Smooth muscle cell (in vitro differentiated cells): ENCODE results near the gene ZCCHC24. TPM values are rescaled to one million over a fixed set of nuclear protein-coding genes. Genes with fewer than 3 reads are reported as not detected.
A peak's percentile ranks its signal among the peaks of the same experiment; 100 is the strongest.

Experiments
- DNase-seq: peaks from one replicate; lab custom pipeline; 2025; ENCODE audit not compliant: unreplicated experiment; lab: John Stamatoyannopoulos, UW
- H2AFZ ChIP-seq: fragments of 200-600 bp; sonication (generic); 2 replicates; pipeline ENCODE4 v1.6.0; 2016; ENCODE audit warnings: antibody characterized with exemption, low read depth, mild to moderate bottlenecking
- H3F3A ChIP-seq: fragments of 200-600 bp; sonication (generic); 2 replicates; pipeline ENCODE4 v1.6.0; 2017; ENCODE audit warnings: antibody characterized with exemption, low read depth
- H3K27ac ChIP-seq: fragments of 200-600 bp; sonication (generic); 2 replicates; pipeline ENCODE4 v1.5.1; 2016; ENCODE audit warnings: low read depth, mild to moderate bottlenecking
- H3K27me3 ChIP-seq: fragments of 200-600 bp; sonication (generic); 2 replicates; pipeline ENCODE4 v1.6.1; 2016; ENCODE audit warnings: low read depth, mild to moderate bottlenecking
- H3K36me3 ChIP-seq: fragments of 200-600 bp; sonication (generic); 2 replicates; pipeline ENCODE4 v1.5.1; 2016; ENCODE audit warnings: low read depth
- H3K4me1 ChIP-seq: fragments of 200-600 bp; sonication (generic); 2 replicates; pipeline ENCODE4 v1.5.1; 2016; ENCODE audit warnings: low read depth
- H3K4me2 ChIP-seq: fragments of 200-600 bp; sonication (generic); 2 replicates; pipeline ENCODE4 v1.6.0; 2016; ENCODE audit warnings: mild to moderate bottlenecking
- H3K4me3 ChIP-seq: fragments of 200-600 bp; sonication (generic); 2 replicates; pipeline ENCODE4 v1.5.1; 2016; ENCODE audit warnings: mild to moderate bottlenecking
- H3K79me2 ChIP-seq: fragments of 200-600 bp; sonication (generic); 2 replicates; pipeline ENCODE4 v1.6.0; 2016; ENCODE audit warnings: low read depth, mild to moderate bottlenecking
- H3K9ac ChIP-seq: fragments of 200-600 bp; sonication (generic); 2 replicates; pipeline ENCODE4 v1.6.0; 2016; ENCODE audit warnings: low read depth
- H3K9me3 ChIP-seq: fragments of 200-600 bp; sonication (generic); replicated peaks from 2 replicates; pipeline ENCODE4 v1.5.1; 2016; ENCODE audit warnings: low read depth
- H4K20me1 ChIP-seq: fragments of 200-600 bp; sonication (generic); 2 replicates; pipeline ENCODE4 v1.6.0; 2016; ENCODE audit warnings: low read depth
- WGBS: methylation state at CpG from one replicate; pipeline ENCODE4 v1.1.7; 2016; ENCODE audit warnings: low lambda C conversion rate; 5-methylcytosine and 5-hydroxymethylcytosine counted together
- polyA plus RNA-seq: library from polyadenylated mRNA; unstranded; fragments of >200 nt; fragmentation: Nextera tagmentation; extraction: Ambion mirVana; gene quantifications from 2 replicates; pipeline ENCODE4 v1.2.1, GENCODE V29; 2016
- total RNA-seq: library from RNA; depleted of rRNA; stranded (reverse); fragments of >200 nt; gene quantifications from 2 replicates; pipeline ENCODE4 v1.2.3, GENCODE V29; 2014
- TF ChIP-seq, protein P1 (sequence below): fragments of 200-600 bp; sonication (generic); IDR thresholded peaks from 2 replicates; pipeline ENCODE4 v1.5.1; 2017; ENCODE audit warnings: borderline replicate concordance, mild to moderate bottlenecking, antibody characterized with exemption; ENCODE audit not compliant: insufficient read depth, poor library complexity, severe bottlenecking

ZCCHC24 gene
- total RNA-seq (21.9 and 28.0 TPM in 2 replicates), polyA plus RNA-seq (30.6 and 52.1 TPM in 2 replicates)

DNA sequence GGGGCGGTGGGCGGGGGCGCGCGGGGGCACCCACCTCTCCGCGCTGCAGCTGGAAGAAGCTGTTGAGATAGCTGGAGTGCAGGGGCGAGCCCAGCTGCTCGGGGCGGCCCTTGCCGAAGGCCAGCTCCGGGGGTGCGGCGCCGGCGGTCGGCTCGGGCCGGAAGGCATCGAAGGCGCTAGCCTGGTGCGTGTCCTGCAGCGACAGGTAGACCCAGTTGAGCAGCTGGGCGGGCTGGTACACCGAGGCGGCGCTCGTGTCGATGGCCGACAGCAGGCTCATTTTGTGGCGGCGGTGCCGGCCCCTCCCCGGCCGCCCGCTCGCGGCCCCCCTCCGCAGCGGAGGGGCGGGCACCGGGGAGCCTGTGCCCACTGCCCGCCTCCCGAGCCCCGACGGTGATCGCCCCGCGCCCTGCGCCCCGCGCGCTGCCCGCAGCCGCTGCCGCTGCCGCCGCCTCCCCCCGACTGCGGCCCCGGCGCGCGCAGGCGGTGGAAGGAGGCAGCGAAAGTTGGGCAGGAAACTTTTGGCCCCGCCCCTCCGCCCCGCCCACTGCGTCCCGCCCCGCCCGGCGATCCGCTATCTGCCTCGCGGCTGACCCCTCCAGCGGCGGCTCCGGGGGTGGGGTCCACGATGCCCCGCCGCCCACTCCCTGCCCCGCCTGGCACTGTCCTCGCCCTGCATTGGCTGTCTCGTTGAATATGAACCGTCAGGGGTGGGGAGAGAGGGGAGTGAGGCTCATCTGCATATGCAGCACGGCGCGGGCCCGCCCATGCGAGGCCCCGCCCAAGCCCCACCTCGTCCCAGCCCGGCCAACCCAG lies at the start of gene ZCCHC24:
Gene ZCCHC24 (minus strand): TSS at position 464 of the 816 bp plus-strand sequence. CDS start 184 bp downstream, at position 280.
- peak within 1 kb of the TSS; percentile 97 for H3K4me2 ChIP-seq
- peak within 1 kb of the TSS; percentile 72 for H3K4me3 ChIP-seq
- H2AFZ ChIP-seq: peak within 1 kb of the TSS; percentile 37
- H3K27ac ChIP-seq: peak within 1 kb of the TSS; percentile 77
- peak; percentile 95 for DNase-seq
- no peaks in the 10 kb centered on the region for H3K9me3 ChIP-seq
- TF ChIP-seq, protein P1, sequence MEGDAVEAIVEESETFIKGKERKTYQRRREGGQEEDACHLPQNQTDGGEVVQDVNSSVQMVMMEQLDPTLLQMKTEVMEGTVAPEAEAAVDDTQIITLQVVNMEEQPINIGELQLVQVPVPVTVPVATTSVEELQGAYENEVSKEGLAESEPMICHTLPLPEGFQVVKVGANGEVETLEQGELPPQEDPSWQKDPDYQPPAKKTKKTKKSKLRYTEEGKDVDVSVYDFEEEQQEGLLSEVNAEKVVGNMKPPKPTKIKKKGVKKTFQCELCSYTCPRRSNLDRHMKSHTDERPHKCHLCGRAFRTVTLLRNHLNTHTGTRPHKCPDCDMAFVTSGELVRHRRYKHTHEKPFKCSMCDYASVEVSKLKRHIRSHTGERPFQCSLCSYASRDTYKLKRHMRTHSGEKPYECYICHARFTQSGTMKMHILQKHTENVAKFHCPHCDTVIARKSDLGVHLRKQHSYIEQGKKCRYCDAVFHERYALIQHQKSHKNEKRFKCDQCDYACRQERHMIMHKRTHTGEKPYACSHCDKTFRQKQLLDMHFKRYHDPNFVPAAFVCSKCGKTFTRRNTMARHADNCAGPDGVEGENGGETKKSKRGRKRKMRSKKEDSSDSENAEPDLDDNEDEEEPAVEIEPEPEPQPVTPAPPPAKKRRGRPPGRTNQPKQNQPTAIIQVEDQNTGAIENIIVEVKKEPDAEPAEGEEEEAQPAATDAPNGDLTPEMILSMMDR: no peak
- H3K4me1 ChIP-seq: peaks cover 33% of the 10 kb centered on the region
- no peaks in the 10 kb centered on the region for H3K36me3 ChIP-seq
- peaks cover 49% of the 10 kb centered on the region for H3K79me2 ChIP-seq
- peak within 1 kb of the TSS; percentile 65 for H3K9ac ChIP-seq
- WGBS: 1% methylated on average over 34 of the region's 95 CpGs
- H3K27me3 ChIP-seq: no peaks in the 10 kb centered on the region
- peaks cover 16% of the 10 kb centered on the region for H3F3A ChIP-seq
- peaks cover 43% of the 10 kb centered on the region for H4K20me1 ChIP-seq

DNA sequence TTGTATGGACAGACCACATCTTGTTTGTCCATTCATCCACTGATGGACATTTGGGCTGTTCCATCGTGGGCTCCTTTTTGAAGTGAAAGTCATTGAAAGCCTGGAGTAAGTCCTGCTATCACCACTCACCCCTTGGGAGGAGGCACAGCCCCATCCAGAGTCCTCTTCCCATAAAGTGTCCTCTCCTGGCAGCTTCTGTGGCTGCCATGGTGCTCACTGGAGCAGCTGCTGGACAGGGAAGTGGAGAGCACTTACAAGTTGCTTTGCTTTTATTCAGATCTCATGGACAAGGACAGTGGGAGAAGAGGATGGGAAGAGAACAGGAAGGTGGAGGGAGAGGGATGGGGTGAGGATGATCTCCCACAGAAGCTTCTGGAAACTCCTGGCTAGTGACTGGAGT lies 48.4 kb upstream of the ZCCHC24 start:
- no peak overlapping the region for H3K4me3 ChIP-seq
- 64% methylated on average over 1 of the region's 1 CpG for WGBS
- H3F3A ChIP-seq: no peaks in the 10 kb centered on the region
- H3K9ac ChIP-seq: no peak overlapping the region
- H3K36me3 ChIP-seq: no peaks in the 10 kb centered on the region
- H3K9me3 ChIP-seq: no peaks in the 10 kb centered on the region
- H4K20me1 ChIP-seq: no peaks in the 10 kb centered on the region
- no peak overlapping the region for H2AFZ ChIP-seq
- H3K79me2 ChIP-seq: no peaks in the 10 kb centered on the region
- H3K4me1 ChIP-seq: peaks cover 7% of the 10 kb centered on the region
- no peak for DNase-seq
- no peaks in the 10 kb centered on the region for H3K27me3 ChIP-seq
- no peak overlapping the region for H3K4me2 ChIP-seq
- no peak overlapping the region for H3K27ac ChIP-seq
- TF ChIP-seq, protein P1: no peak

DNA sequence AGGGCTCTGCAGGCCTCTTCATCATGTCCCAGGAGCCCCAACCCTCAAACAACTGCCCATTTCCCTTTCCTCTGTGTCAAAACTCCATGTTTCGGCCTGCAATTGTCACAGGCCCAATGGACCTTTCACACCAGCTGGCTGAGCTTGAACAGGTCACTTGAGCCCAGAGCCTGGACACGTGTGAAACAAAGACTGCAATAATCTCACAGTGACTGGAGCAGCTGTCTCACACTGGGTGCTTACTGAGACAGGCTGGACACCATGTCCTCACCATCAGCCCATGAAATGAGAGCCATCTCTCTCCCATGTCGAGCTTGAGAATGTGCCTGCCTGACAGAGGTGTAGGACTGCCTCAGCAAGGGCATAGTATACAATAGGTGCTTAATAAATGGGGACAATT lies 47.4 kb upstream of the ZCCHC24 start:
- H3K9ac ChIP-seq: no peak overlapping the region

More for the DNA sequence above, 47.4 kb upstream of the ZCCHC24 start:
- Histone ChIP-seq H3K9me3 (no peaks in the 10 kb centered on the region), H3K4me2 (no peak overlapping the region), H4K20me1 (no peaks in the 10 kb centered on the region), H3K27ac (no peak overlapping the region), H3K36me3 (no peaks in the 10 kb centered on the region), H3K79me2 (no peaks in the 10 kb centered on the region), H3K4me3 (no peak overlapping the region), H3K27me3 (no peaks in the 10 kb centered on the region), H2AFZ (no peak overlapping the region), H3K4me1 (peaks cover 7% of the 10 kb centered on the region), H3F3A (peaks cover 3% of the 10 kb centered on the region)
- TF ChIP-seq, protein P1: no peak
- 90% methylated on average over 3 of the region's 3 CpGs for WGBS
- DNase-seq: no peak
